GM18508 (cell line): ENCODE data around the gene C8G.

Experiments
- ATAC-seq: cut with Tn5 transposase; IDR thresholded peaks from one replicate; pipeline ENCODE4 v1.9.1; 2021; ENCODE audit warnings: moderate number of reproducible peaks; ENCODE audit not compliant: insufficient read depth, unreplicated experiment

The C8G gene

DNA sequence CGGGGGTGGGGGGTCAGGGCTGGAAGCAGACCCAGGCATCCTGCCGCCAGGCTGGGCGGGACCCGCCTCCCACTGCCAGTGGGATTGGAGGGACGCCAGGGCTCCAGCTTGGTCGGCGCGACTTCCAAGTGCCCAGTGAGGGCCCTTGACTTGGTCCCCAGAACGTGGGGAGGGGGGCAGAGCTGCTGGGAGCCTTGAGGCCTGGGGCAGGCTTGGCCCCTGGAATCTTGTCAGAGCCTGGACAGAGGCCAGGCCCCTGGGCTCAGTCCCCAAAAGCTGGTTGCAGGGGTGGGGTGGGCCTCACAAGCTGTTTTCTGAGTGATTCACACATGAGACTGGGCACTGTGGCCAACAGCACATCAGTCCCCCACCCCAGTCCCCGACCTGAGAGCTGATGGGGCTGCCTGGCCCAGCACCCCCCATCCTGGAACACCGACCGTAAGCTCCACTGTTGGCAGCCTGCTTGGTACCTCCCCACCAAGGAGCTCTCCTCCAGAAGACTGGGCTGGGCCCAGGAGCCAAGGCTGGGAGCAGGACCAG lies 50.8 kb downstream of the C8G start:
- ATAC-seq, result no peak
